OCI-M2 (cell line): ENCODE measurements around the gene PAOX.
"Not testable (repeated sequence)": the region's sequence is repeated elsewhere in the genome, so short reads cannot be mapped to it uniquely, and the experiment has no call there.

Experiments used
- DNase-seq: peaks from one replicate; lab custom pipeline; 2025; ENCODE audit not compliant: unreplicated experiment; lab: John Stamatoyannopoulos, UW

PAOX gene

DNA sequence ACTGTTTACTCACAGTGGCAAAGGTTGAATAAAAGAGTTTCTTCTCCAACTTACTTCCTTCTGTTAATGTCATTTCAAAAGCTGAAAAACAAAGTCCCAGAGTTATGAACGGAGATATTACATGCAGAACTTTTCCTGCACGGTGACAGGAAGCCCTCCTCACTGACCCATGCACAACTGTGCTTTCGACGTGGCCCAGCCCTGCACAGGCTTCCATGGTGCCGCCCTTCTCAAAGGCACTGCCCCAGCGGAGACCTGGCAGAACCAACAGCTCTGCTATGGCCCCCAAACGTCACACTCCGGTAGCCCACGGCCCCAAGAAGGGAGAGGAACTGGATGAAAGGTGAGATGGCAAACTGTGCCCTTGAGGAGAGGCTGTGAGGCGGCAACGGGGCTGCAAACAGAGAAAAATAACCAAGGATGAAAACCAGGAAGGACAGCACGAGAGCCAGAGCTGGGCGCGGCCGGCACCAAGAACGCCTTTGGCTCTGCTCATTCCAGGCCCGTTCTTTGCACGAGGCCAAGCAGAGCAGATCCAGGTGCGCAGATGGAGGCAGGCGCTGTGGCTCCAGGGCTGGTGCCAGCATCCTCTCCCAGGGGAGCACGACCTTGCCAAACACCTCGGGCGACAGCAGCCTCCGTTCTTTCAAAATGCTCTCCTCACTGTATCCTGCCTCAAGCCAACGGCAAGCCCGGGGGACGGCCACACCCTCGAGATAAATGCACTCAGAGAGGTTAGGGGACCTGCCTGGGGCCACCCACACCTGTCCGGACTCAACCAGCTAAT, 14.2 kb upstream of the PAOX start:
- no peak for DNase-seq

DNA sequence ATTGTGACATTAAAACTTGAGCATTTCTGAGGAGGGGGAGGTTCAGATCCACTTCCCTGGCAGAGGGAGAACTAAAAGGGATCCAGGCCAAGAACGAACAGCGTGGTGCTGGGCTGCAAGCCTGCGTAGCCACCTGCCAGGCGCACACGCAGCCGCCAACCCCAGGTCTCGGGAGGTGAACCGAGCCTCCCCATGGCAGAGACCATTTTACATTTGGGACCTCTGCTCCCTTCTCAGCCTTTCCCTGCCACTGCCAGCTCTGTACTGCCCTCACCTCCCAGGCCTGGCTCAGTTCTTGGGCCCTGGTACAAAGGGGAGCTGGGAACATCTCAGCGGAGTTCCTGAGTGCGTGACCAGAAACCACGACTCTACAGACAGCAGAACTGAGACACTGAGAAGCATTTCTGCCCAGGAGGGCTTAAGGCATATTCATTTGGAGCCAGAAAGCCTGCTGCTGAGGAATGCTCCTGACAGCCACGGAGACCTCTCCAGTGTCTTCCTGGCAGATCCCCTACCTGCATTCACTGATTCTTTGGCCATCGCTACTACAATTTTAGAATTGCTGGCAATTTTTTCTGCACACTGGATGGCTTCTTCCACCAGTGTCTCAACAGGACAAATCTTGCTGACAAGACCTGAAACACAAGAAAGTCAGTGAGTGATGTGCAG, 13.5 kb upstream of the PAOX start:
- DNase-seq: no peak

DNA sequence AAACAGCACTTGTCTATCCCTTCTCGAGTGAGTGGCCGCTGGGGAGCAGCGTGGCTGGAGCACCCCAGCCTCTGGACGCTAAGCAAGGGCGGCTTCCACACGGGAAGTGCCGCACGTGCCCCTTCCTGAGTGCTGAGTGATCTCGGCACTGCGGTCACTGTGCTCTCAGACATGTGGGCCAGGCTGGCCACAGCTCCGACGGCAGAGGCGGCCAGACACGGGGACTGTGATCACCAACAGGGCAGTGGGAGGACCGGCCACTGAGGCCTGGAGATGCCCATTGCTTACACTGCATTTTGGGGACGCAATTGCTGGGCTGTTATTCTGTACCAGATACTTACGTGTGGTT, 13.0 kb upstream of the PAOX start:
- DNase-seq: no peak

DNA sequence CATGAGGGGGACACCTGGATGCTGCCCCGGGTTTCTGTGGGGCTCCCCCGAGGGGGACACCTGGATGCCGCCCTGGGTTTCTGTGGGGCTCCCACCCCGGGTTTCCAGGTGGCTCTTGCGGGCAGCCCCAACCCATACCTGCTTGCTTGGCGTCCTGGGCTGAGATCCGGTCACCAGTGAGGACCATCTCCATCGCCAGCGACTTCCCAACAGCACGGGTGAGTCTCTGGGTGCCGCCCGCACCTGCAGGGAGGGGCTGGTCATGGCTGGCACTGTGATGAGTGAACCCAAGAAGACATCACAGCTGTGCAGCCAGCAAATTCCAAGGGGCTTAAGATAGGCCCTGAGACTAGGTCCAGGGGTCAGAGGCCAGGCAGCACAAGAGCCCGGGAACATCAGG, 12.3 kb upstream of the PAOX start:
- DNase-seq: no peak

DNA sequence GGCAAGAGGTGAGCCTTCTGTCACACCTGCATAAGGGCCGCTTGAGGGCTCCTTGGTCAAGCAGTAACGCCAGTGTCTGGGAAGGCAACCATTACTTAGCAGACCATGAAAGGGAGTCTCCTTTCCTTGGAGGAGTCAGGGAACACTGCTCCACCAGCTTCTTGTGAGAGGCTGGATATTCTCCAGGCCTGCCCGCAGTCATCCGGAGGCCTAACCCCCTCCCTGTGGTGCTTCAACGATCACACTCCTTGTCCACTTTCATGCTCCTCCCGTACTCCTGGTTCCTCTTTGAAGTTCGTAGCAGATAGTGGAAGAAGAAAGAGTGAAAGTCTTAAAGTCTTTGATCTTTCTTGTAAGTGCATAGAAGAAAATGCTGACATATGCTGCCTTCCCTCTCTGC, 11.6 kb upstream of the PAOX start:
- not testable (repeated sequence) for DNase-seq

DNA sequence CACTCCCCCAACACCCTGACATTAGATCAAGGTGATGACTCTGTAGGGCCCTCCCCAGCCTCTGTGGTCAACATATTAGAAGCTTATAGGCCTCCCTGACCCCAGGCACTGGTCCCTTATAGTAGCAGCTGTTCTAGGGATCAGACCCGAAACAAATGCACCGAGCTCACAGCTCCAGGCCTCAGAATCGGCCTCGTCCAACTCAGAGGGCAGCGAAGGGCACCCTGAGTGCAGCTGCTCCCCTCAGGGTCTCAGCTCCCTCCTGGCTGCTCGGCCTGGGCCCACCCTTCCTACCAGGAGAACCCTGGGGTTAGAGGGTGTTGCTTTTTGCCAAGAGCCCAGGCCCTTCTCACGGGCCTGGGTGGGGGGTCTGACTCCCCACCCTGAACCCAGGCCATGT, 10.9 kb upstream of the PAOX start:
- no peak for DNase-seq

DNA sequence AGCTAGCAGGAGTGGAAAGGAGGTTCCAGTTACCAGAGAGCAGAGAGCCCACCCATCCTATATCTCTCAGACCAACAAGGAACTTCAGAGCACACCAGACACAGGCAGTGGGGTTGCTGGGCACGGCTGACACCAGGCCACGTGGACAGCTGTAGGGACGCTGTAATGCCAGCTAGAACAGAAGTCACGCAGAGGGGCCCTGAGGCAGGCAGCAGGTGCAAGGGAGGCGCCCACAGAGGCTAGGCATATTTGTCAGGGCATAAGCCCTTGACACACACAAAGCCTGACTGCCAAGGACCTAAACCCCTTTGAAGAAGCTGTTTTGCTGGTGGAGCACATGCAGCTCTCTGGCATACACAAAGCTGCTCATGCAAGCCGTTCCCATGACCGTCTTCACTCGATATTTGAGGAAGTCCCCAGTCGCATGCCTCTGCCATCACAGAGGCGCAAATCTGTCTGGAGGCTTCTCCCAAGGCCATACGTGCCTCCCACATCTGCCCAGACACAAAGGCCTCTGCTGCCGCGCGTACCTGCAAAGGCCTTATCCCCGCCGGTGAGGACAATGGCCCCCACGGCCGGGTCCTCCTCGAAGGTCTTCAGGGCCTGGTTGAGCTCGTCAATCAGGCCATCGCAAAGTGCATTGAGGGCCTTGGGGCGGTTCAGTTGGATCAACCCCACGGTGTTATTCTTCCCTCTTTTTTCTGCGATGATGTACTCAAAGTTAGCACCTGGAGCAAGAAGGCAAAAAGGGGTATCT, 8.9 kb upstream of the PAOX start:
- DNase-seq: no peak

DNA sequence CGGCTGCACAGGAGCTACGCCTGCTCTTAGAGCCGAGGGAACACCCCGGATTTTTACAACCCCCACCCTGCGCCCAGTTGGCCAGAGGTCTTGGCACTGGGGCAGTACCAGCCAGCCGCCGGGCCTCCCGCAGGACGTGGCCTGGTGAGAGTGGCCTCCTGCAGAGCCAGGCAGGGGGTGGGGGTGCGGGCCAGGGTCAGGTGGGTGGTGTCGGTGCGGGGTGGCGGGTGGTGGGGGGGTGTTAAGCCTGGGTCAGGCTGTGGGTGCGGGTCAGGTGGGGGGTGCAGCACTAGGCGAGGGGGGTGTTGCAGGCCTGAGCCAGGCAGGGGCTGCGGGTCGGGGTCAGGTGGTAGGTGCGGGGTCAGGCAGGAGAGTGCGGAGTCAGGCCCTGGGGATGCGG, 6.6 kb upstream of the PAOX start:
- no peak for DNase-seq

DNA sequence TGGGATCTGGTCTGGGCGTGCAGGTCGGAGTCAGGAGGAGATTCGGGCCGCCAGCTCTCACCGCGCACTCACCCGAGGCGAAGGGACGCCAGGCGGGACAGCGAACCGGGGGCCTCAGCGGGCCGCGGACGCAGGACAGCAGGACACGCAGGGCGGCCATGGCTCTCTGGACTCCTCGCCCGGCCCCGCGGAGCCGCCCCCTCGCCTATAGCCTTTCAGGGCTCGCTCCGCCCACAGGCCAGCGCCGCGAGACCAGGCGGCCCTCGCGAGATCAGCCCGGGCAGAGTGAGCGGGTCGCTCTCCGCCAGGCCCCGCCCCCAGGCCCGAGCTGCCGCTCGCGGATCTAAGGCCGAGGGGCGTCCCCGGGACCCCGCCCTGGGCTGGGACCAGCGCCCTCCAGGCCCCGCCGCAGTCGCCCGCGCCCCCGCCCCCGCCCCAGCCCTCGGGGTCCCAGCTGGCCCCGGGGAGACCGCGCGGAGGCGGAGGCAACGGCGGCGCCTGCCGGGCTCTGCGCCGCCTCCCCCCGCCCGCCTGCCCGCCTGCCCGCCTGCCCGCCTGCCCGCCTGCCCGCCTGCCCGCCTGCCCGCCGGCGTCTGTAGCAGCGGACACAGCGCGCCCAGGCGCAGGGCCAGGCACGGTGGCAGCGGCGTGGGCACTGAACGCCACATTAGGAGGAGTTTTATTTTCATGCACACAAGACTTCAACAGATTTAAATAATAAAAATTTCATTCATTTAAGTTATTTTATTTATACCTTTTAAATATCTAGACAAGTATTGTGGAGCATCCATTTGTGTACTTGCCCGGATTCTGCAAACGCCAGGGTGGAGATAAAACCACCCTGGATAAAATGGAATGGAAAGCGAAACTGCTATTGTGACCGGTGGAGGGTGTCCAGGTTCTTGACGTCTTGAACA, 5.6 kb upstream of the PAOX start, which contains the start of gene ECHS1:
TSS of gene ECHS1 (minus strand) at position 181 of the 917 bp plus-strand sequence. CDS start at position 160, 21 bp downstream.
- peak; percentile 54 for DNase-seq

DNA sequence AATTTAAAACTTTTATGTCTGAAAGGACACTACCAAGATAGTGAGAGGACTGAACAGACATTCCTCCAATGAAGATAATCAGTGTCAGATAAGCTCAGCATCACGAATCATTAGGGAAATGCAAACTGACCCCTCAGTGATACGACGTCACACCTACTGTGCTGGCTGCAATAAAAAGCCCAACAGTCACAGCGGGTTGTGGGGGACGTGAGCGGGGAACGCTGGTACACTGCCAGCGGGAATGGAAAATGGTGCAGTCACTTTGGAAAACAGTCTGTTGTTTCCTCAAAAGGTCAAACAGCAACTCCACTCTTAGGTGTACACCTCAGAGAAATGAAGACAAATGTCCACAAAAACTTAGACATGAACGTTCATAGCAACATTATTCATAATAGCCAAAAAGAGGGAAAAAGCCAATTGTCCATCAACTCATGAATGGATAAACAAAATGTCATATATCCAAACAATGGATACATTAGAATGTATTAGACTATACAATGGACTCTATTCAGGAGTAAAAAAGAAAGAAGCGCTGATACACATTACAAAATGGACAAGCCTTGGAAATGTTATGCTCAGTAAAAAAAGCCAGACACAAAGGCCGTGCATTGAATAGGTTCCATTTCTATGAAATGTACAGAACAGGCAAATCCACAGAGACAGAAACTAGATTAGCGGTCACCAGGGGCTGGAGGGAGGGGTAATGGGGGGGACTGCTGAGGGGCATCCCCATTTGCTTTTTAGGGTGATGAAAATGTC, 3.5 kb upstream of the PAOX start:
- no peak for DNase-seq

DNA sequence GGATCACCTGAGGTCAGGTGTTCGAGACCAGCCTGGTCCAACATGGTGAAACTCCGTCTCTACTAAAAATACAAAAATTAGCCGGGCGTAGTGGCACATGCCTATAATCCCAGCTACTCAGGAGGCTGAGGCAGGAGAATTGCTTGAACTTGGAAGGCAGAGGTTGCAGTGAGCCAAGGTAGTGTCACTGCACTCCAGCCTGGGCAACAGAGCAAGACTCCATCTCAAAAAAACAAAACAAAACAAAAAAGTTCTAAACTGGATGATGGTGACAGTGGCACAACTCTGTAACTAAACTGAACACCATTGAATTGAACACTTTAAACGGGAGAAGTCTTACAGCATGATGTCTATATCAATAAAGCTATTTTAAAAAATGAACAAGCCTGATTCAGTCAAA, 2.9 kb upstream of the PAOX start:
- DNase-seq: not testable (repeated sequence)

DNA sequence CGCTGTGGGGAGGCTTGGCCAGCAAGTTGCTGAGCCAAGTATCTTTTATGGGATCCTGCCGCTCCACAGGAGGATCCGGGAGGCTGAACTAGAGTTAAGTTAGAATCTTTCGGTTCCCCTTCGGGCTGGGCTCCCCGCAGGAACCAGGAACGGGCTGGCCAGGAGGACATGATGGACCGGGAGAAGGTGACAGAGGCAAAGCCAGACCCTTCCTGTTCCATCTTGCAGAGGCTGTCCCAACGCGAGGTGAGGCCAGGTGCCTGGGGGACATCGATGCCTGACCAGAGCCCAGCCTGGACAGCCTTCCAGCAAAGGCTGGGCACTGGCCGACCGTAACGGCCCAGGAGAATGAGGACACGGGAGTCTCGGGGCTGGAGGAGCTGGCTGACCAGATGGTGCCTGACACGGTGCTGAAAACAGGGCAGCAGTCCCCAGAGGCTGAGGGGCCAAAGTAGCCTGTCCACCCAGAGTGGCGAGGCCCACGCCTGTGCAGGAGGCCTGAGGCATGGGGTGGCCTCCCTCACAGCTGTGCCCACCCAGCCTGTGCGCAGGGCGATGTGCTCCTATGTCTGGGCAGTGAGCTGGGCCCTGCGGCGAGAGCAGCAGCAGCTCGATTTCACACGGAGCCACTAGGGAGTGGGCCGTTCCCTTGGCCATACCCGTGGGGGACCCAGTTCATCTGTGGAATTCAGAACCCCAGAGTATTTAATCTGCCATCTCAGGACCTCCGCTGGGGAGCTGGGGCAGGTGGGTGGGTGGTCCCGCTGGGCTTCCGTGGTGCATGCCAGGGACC, 1.8 kb upstream of the PAOX start:
- no peak for DNase-seq

DNA sequence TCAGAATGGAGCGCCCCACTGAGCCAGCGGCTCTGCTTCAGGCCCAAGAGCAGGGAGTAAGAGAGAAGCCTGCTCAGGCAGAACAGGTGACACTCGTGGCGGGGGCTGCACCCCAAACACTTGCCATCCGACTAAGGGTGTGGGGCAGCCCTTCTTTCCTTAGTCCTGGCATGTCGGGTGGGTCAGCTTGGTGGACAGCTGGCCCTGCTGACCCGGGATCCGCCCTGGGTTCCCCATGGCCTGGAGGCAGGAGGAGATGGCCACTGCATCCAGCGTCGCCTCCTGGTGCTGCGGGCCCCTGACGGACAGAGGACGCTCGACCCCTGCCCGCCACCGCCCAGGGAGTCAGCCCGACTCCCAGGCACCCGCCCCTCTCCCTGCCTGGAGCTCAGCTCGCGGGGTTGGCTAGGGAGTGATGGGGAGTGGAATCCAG, 1.2 kb upstream of the PAOX start:
- DNase-seq: no peak

DNA sequence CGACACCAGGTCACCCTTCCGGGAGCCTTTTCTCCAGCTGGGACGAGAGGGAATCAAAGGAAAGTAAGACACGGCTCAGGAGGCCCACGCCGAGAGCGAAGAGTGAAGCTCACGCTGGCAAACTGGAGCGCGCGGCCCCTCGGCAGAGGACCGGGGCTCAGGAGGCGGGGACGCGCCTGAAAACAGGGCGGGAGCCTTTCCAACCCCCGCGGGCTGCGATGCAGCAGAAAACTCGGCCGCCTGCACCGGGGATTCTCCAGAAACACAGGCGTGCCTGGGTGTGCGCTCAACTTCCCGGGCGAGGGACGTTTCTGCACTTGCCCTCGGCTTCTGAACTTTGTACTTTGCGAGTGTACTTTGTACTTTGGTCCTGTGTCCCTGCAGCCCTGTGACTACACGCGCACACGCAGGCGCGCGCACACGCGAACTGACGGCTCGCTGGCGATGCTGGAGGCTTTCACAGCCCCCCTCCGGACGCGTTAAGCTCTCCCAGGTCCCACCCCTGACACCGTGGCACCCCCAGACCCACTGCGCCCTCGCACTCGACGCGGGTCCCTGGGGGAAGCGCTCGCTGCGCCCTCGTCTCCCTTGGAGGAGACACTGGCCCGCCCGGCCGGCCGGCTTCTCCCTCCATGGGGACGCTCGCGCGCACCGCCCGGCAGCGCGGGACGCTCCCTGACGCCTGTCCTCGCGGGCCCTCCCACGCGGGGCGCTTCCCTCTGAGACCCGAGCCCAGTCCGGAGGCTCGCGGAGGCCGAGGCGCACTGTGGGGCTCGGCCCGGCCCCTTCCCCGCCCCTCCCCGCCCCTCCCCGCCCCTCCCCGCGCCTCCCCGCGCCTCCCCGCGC, 588 bp upstream of the PAOX start:
- no peak for DNase-seq

DNA sequence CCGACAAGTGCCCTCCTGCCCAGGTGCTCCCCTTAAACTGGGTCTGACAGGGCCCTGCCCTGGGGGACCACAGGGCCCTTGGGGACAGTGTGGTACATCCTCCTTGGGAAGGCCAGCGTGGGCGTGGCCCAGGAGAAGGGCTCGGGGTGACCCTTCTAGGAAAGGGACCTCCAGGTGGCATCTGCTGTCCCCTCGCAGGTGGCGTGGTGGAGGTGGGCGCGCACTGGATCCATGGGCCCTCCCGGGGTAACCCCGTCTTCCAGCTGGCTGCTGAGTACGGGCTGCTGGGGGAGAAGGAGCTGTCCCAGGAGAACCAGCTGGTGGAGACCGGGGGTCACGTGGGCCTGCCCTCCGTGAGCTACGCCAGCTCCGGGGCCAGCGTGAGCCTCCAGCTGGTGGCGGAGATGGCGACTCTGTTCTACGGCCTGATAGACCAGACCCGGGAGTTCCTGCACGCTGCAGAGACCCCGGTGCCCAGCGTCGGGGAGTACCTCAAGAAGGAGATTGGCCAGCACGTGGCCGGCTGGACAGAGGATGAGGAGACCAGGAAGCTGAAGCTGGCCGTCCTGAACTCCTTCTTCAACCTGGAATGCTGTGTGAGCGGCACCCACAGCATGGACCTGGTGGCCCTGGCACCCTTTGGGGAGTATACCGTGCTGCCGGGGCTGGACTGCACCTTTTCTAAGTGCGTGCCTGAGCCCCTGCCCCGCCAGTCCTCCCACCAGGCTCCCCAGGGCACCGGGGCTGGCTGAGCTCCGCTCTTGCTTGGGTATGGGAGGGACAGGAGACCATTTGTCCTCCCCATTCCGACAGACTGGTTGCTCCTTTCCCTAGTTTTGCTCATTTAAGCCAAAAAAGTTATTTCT, 972 bp downstream of the PAOX start:
- DNase-seq: no peak

DNA sequence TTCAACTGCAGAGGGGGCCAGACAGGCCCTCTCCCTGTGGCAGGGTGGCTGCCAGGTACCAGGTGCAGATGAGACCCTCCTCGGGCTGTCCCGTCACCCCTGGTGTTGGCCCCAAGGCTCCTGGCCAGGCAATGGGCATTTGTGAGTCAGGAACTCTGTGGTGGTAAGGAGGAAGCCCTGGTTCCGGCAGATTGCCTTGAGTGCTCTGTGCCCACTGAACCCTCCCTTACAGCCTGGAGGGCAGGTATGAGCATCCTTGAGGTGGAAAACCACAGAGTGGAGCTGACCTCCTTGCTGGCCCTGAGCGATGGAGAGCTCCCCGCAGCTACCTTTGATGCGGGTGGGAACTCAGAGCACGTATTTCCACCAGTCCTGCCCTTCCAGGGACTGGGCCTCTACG, 2.0 kb downstream of the PAOX start:
- DNase-seq: no peak

DNA sequence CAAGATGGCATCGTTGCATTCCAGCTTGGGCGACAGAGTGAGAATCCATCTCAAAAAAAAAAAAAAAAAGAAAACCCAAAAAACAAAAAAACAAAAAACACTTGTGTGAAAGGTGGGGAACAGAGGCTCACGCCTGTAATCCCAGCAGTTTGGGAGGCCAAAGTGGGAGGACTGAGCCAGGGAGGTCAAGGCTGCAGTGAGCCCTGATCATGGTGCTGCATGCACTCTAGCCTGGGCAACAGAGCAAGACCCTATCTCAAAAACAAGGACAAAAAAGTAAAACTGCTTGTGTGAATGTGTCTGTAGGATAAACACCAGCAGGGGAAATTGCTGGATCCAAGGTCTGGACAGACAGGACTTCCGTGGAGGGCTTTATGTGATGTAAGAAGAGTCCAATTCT, 4.5 kb downstream of the PAOX start:
- DNase-seq: no peak

DNA sequence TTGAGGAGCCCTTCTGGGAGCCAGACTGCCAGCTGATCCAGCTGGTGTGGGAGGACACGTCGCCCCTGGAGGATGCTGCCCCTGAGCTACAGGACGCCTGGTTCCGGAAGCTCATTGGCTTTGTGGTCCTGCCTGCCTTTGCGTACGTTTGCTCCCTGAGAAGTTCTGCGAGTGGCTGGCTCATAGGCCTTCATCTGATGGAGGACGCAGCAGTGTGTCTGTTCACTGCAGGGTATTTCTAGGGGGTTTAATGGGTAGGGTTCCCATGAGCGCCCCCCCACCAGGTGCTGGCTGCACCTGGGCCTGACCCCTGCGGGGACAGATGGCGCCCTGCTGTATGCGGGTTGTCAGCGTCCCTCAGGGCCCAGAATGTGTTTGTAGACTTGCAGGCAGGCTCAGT, 5.0 kb downstream of the PAOX start:
- no peak for DNase-seq
